Measurements from ENCODE around the gene NEB. TPM values are rescaled to one million over a fixed set of nuclear protein-coding genes. Genes with fewer than 3 reads are reported as not detected.
"Not testable (repeated sequence)": the region's sequence is repeated elsewhere in the genome, so short reads cannot be mapped to it uniquely, and the experiment has no call there.

Gene NEB
- total RNA-seq, 1 donor from 2014 or later: 0.08 TPM

- H3K4me3 Mint-ChIP-seq: no peak overlapping the region
- H3K27me3 Mint-ChIP-seq (ENCODE audit: insufficient read depth): peaks cover 7% of the 10 kb centered on the region
- no peaks in the 10 kb centered on the region for H3K9me3 Mint-ChIP-seq
- intact Hi-C loops (cut with micrococcal nuclease): no loop called here
- no peaks in the 10 kb centered on the region for H3K36me3 Mint-ChIP-seq (ENCODE audit: low read depth)
- no peak for DNase-seq (ENCODE audit: low spot score)
- no peaks in the 10 kb centered on the region for H3K4me1 Mint-ChIP-seq (ENCODE audit: low read depth)
- H3K27ac Mint-ChIP-seq: no peak overlapping the region
These were observed 106.9 kb downstream of the NEB start for GRCh38 chr2:151627353-151627752.

GRCh38 chr2:151624271-151624670, 110.0 kb downstream of the NEB start:
- no peak for DNase-seq (ENCODE audit: low spot score)
- no peak overlapping the region for H3K4me3 Mint-ChIP-seq
- no peak overlapping the region for H3K27ac Mint-ChIP-seq
- no peaks in the 10 kb centered on the region for H3K4me1 Mint-ChIP-seq (ENCODE audit: low read depth)
- no peaks in the 10 kb centered on the region for H3K36me3 Mint-ChIP-seq (ENCODE audit: low read depth)
- peaks cover 7% of the 10 kb centered on the region for H3K27me3 Mint-ChIP-seq (ENCODE audit: insufficient read depth)
- intact Hi-C loops (cut with micrococcal nuclease): no loop called here
- no peaks in the 10 kb centered on the region for H3K9me3 Mint-ChIP-seq

GRCh38 chr2:151623631-151624030, 110.6 kb downstream of the NEB start:
- Mint-ChIP-seq H3K27me3 (ENCODE audit: insufficient read depth) (peaks cover 7% of the 10 kb centered on the region), H3K27ac (no peak overlapping the region), H3K9me3 (no peaks in the 10 kb centered on the region), H3K4me1 (ENCODE audit: low read depth) (no peaks in the 10 kb centered on the region), H3K4me3 (no peak overlapping the region), H3K36me3 (ENCODE audit: low read depth) (no peaks in the 10 kb centered on the region)
- intact Hi-C loops (cut with micrococcal nuclease): no loop called here
- no peak for DNase-seq (ENCODE audit: low spot score)

- H3K36me3 Mint-ChIP-seq (ENCODE audit: low read depth): no peaks in the 10 kb centered on the region
- H3K4me1 Mint-ChIP-seq (ENCODE audit: low read depth): no peaks in the 10 kb centered on the region
- peaks cover 7% of the 10 kb centered on the region for H3K27me3 Mint-ChIP-seq (ENCODE audit: insufficient read depth)
- H3K4me3 Mint-ChIP-seq: no peak overlapping the region
- H3K27ac Mint-ChIP-seq: no peak overlapping the region
- H3K9me3 Mint-ChIP-seq: no peaks in the 10 kb centered on the region
- intact Hi-C loops (cut with micrococcal nuclease): no loop called here
- DNase-seq (ENCODE audit: low spot score): no peak
These were observed 113.5 kb downstream of the NEB start for GRCh38 chr2:151620761-151621160.

- Mint-ChIP-seq H3K4me1 (ENCODE audit: low read depth) (peaks cover 12% of the 10 kb centered on the region), H3K9me3 (peaks cover under 1% of the 10 kb centered on the region), H3K36me3 (ENCODE audit: low read depth) (no peaks in the 10 kb centered on the region), H3K27ac (no peak overlapping the region), H3K4me3 (no peak overlapping the region), H3K27me3 (ENCODE audit: insufficient read depth) (peaks cover 5% of the 10 kb centered on the region)
- DNase-seq (ENCODE audit: low spot score): no peak
- intact Hi-C loops (cut with micrococcal nuclease): loop anchor here (10.0 kb wide), 1 partner anchor 405 kb away; no protein-coding TSS in a partner anchor
These were observed 114.8 kb downstream of the NEB start for GRCh38 chr2:151619337-151619989.

- intact Hi-C loops (cut with micrococcal nuclease): loop anchor here (10.0 kb wide), 1 partner anchor 408 kb away; no protein-coding TSS in a partner anchor
- Mint-ChIP-seq H3K4me1 (ENCODE audit: low read depth) (peaks cover 25% of the 10 kb centered on the region), H3K27me3 (ENCODE audit: insufficient read depth) (peaks cover 3% of the 10 kb centered on the region), H3K36me3 (ENCODE audit: low read depth) (peaks cover 6% of the 10 kb centered on the region), H3K27ac (no peak overlapping the region), H3K4me3 (no peak overlapping the region), H3K9me3 (peaks cover 3% of the 10 kb centered on the region)
- DNase-seq (ENCODE audit: low spot score): no peak
These were observed 117.4 kb downstream of the NEB start for GRCh38 chr2:151616760-151617339.

GRCh38 chr2:151614606-151615306, 119.5 kb downstream of the NEB start:
- Mint-ChIP-seq H3K4me1 (ENCODE audit: low read depth) (peaks cover 25% of the 10 kb centered on the region), H3K27ac (peak overlapping the region; percentile 42), H3K27me3 (ENCODE audit: insufficient read depth) (peaks cover 3% of the 10 kb centered on the region), H3K36me3 (ENCODE audit: low read depth) (peaks cover 6% of the 10 kb centered on the region), H3K9me3 (peaks cover 3% of the 10 kb centered on the region), H3K4me3 (no peak overlapping the region)
- no peak for DNase-seq (ENCODE audit: low spot score)
- intact Hi-C loops (cut with micrococcal nuclease): loop anchor here (2.0 to 10.0 kb wide), 4 partner anchors 24 to 410 kb away; partner anchors contain the start of gene ARL5A

- no peak for DNase-seq (ENCODE audit: low spot score)
- Mint-ChIP-seq H3K27me3 (ENCODE audit: insufficient read depth) (peaks cover 3% of the 10 kb centered on the region), H3K4me1 (ENCODE audit: low read depth) (peaks cover 25% of the 10 kb centered on the region), H3K9me3 (peaks cover 3% of the 10 kb centered on the region), H3K4me3 (no peak overlapping the region), H3K36me3 (ENCODE audit: low read depth) (peaks cover 6% of the 10 kb centered on the region), H3K27ac (no peak overlapping the region)
- intact Hi-C loops (cut with micrococcal nuclease): loop anchor here (2.0 to 10.0 kb wide), 4 partner anchors 25 to 411 kb away; partner anchors contain the start of gene ARL5A
These were observed 120.1 kb downstream of the NEB start for GRCh38 chr2:151614159-151614558.

- Mint-ChIP-seq H3K27me3 (ENCODE audit: insufficient read depth) (peaks cover 3% of the 10 kb centered on the region), H3K4me3 (no peak overlapping the region), H3K27ac (no peak overlapping the region), H3K4me1 (ENCODE audit: low read depth) (peaks cover 25% of the 10 kb centered on the region), H3K9me3 (peaks cover 3% of the 10 kb centered on the region), H3K36me3 (ENCODE audit: low read depth) (peaks cover 6% of the 10 kb centered on the region)
- DNase-seq (ENCODE audit: low spot score): no peak
- intact Hi-C loops (cut with micrococcal nuclease): loop anchor here (10.0 kb wide), 1 partner anchor 413 kb away; no protein-coding TSS in a partner anchor
These were observed 122.9 kb downstream of the NEB start for GRCh38 chr2:151611351-151611750.

- Mint-ChIP-seq H3K27ac (no peak overlapping the region), H3K4me3 (no peak overlapping the region), H3K9me3 (peaks cover 3% of the 10 kb centered on the region), H3K36me3 (ENCODE audit: low read depth) (peaks cover 6% of the 10 kb centered on the region), H3K4me1 (ENCODE audit: low read depth) (peaks cover 22% of the 10 kb centered on the region), H3K27me3 (ENCODE audit: insufficient read depth) (peaks cover 3% of the 10 kb centered on the region)
- intact Hi-C loops (cut with micrococcal nuclease): loop anchor here (10.0 kb wide), 1 partner anchor 414 kb away; no protein-coding TSS in a partner anchor
- no peak for DNase-seq (ENCODE audit: low spot score)
These were observed 124.0 kb downstream of the NEB start for GRCh38 chr2:151610310-151610709.

GRCh38 chr2:151609705-151610104, 124.6 kb downstream of the NEB start:
- intact Hi-C loops (cut with micrococcal nuclease): loop anchor here (10.0 kb wide), 1 partner anchor 415 kb away; no protein-coding TSS in a partner anchor
- peaks cover 16% of the 10 kb centered on the region for H3K4me1 Mint-ChIP-seq (ENCODE audit: low read depth)
- peaks cover 6% of the 10 kb centered on the region for H3K36me3 Mint-ChIP-seq (ENCODE audit: low read depth)
- no peak overlapping the region for H3K4me3 Mint-ChIP-seq
- DNase-seq (ENCODE audit: low spot score): no peak
- peaks cover 3% of the 10 kb centered on the region for H3K9me3 Mint-ChIP-seq
- no peak overlapping the region for H3K27ac Mint-ChIP-seq
- H3K27me3 Mint-ChIP-seq (ENCODE audit: insufficient read depth): peaks cover 3% of the 10 kb centered on the region

- intact Hi-C loops (cut with micrococcal nuclease); H3K9me3 Mint-ChIP-seq; DNase-seq (ENCODE audit: low spot score); H3K36me3 Mint-ChIP-seq (ENCODE audit: low read depth); H3K4me1 Mint-ChIP-seq (ENCODE audit: low read depth); H3K27ac Mint-ChIP-seq; H3K4me3 Mint-ChIP-seq; H3K27me3 Mint-ChIP-seq (ENCODE audit: insufficient read depth): not testable (repeated sequence)
These were observed 126.5 kb downstream of the NEB start for GRCh38 chr2:151607459-151608424.

Measured in activated T-helper 1 cell treated with anti-CD3 and anti-CD28 coated beads, Interleukin-12 subunit alpha, Interleukin-12 subunit beta, Interleukin-2, Interleukin-4 antibody, amounts not matched to agents 30 ng/mL and 10 ng/mL and 1 ng/mL, durations not matched to agents 14 hours and 24 hours and 36 hours (primary cell).